ENCODE results near the gene SOBP. TPM values are rescaled to one million over a fixed set of nuclear protein-coding genes. Genes with fewer than 3 reads are reported as not detected.

The SOBP gene
- total RNA-seq, 6 donors from 2014 or later, result 4.4 to 25.1 (median 12.4) TPM

DNA sequence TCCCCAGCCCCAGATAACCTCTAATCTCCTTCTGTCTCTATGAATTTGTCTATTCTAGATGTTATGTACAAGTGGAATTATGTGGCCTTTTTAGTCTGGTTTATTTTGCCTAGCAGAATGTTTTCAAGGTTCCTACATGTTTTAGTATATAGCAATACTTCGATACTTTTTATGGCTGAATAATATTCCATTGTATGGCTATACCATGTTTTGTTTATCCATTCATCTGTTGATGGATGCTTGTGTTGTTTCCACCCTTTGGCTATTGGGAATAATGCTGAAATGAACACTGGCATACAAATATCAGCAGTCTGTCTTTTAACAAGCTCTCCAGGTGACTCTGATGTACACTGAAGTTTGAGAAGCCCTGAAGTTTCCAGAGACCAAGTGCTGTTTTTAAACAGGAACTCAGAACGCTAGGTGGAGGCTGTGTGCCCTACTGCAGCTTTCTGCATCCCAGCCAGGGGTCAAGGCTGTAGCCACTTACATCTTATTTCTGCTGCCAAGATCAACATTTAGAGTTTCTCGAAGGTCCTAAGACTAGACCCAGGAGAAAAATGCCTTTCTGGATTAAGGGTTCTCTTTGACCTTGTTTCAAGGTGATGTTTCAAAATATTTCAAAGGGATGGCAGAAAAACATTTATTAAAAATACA lies 123.0 kb downstream of the SOBP start:
- Histone ChIP-seq H3K4me3 (no peak overlapping the region), H3K9me3 (no peaks in the 10 kb centered on the region), H3K36me3 (no peaks in the 10 kb centered on the region), H3K27me3 (no peaks in the 10 kb centered on the region), H3K4me1 (peaks cover 0 to 3% (median 0%) of the 10 kb centered on the region in 4 donors), H3K27ac (no peak overlapping the region)
- TF ChIP-seq, protein P1, sequence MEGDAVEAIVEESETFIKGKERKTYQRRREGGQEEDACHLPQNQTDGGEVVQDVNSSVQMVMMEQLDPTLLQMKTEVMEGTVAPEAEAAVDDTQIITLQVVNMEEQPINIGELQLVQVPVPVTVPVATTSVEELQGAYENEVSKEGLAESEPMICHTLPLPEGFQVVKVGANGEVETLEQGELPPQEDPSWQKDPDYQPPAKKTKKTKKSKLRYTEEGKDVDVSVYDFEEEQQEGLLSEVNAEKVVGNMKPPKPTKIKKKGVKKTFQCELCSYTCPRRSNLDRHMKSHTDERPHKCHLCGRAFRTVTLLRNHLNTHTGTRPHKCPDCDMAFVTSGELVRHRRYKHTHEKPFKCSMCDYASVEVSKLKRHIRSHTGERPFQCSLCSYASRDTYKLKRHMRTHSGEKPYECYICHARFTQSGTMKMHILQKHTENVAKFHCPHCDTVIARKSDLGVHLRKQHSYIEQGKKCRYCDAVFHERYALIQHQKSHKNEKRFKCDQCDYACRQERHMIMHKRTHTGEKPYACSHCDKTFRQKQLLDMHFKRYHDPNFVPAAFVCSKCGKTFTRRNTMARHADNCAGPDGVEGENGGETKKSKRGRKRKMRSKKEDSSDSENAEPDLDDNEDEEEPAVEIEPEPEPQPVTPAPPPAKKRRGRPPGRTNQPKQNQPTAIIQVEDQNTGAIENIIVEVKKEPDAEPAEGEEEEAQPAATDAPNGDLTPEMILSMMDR (IDR thresholded peaks at IDR 0.05), result no peak
- no peak for TF ChIP-seq POLR2AphosphoS5 (IDR thresholded peaks at IDR 0.05)
- TF ChIP-seq POLR2A (IDR thresholded peaks at IDR 0.05), result no peak
- no peak for TF ChIP-seq EP300 (IDR thresholded peaks at IDR 0.05)
- 59 to 67% methylated on average over 3 of the region's 3 CpGs for WGBS, 2 donors
- ATAC-seq (ENCODE audit: low FRiP score in 2 of 2) (no peak), DNase-seq (no peak)

DNA sequence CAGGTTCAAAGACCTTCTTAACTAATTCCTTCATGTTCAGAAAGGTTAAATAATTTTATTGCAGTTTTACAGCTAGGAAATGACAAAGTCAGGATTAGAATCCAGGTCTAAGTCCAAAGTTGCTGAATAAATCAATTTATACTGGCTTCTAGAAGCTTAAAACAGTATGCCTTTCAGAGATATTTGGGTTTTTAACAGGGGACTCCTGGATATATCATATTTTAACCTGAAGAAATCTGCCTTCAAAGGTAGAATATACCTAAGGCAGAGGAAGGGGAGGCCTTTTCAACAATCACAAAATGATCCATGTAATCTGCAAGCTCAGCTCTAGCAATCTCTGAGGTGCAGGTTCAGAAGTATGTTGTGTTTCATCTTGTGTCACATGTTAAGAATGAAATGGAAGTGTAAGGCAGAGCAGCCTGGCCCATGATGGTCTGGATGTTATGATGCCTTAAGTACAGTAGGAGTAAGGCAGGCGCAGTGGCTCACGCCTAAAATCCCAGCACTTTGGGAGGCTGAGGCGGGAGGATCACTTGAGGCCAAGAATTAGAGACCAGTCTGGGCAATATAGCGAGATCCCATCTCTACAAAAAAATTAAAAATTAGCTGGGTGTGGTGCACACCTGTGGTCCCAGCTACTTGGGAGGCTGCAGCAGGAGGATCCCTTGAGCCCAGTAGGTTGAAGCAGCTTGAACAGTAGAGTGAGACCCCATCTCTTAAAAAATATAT lies 123.9 kb downstream of the SOBP start:
- H3K27me3 ChIP-seq, result no peaks in the 10 kb centered on the region
- DNase-seq, result no peak
- H3K9me3 ChIP-seq, result no peaks in the 10 kb centered on the region
- H3K36me3 ChIP-seq, result no peaks in the 10 kb centered on the region
- no peak for TF ChIP-seq EP300 (IDR thresholded peaks at IDR 0.05)
- TF ChIP-seq POLR2A (IDR thresholded peaks at IDR 0.05), result no peak
- TF ChIP-seq, protein P1 (IDR thresholded peaks at IDR 0.05), result no peak
- TF ChIP-seq POLR2AphosphoS5 (IDR thresholded peaks at IDR 0.05), result no peak
- no peak overlapping the region for H3K4me3 ChIP-seq
- ATAC-seq (ENCODE audit: low FRiP score in 2 of 2), result no peak
- H3K4me1 ChIP-seq, result peaks cover 0 to 3% (median 0%) of the 10 kb centered on the region in 4 donors
- H3K27ac ChIP-seq, result no peak overlapping the region
- WGBS, 2 donors, result 95 to 97% methylated on average over 4 of the region's 4 CpGs

DNA sequence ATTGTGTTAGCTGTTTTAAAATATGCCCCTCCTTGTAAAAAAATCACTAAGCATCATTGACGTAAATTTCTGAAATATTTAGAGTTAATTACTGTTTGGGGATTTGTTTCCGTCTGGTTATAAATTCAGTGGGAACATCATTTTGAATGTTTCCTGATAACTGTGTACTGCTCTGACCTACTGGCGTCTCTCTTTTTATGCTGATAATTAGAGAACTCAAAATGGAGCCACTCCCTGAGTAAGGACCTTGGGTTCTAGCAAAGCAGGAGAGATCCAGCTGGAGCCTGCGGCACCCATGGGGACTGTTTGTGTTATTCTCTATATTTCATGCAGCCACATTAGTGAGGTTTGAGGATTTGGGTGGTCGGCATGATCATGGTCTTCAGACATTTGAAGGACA lies 124.9 kb downstream of the SOBP start:
- WGBS, 2 donors, result 90 to 94% methylated on average over 5 of the region's 5 CpGs
- Histone ChIP-seq H3K27ac (no peak overlapping the region), H3K4me1 (peaks cover 0 to 3% (median 0%) of the 10 kb centered on the region in 4 donors), H3K36me3 (no peaks in the 10 kb centered on the region), H3K27me3 (no peaks in the 10 kb centered on the region), H3K4me3 (no peak overlapping the region), H3K9me3 (no peaks in the 10 kb centered on the region)
- no peak for TF ChIP-seq POLR2AphosphoS5 (IDR thresholded peaks at IDR 0.05)
- TF ChIP-seq EP300 (IDR thresholded peaks at IDR 0.05), result no peak
- TF ChIP-seq POLR2A (IDR thresholded peaks at IDR 0.05), result no peak
- TF ChIP-seq, protein P1 (IDR thresholded peaks at IDR 0.05), result no peak
- DNase-seq (no peak), ATAC-seq (ENCODE audit: low FRiP score in 2 of 2) (no peak)

DNA sequence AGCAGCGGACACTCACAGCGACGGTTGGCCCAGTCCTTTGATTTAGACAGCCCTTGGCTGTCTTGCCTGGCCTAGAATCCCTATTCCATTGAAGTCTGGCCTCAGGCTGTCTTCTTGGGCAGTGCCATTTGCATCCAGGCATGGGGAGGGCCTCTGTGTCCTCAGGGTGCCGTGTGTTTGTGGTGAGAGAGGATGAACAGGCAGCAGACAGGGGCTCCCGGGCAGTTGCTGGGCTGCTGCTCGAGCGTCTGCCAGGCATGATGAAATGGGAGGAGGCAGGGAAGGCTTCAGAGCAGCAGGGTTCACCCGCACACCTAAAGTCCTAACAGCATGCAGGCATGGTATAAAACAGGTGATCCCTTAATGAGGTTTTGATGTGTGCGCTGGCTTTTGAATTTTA lies 126.9 kb downstream of the SOBP start:
- Histone ChIP-seq H3K9me3 (no peaks in the 10 kb centered on the region), H3K36me3 (no peaks in the 10 kb centered on the region), H3K27ac (no peak overlapping the region), H3K4me3 (no peak overlapping the region), H3K27me3 (no peaks in the 10 kb centered on the region), H3K4me1 (peaks cover 0 to 8% (median 3%) of the 10 kb centered on the region in 4 donors)
- no peak for TF ChIP-seq POLR2A (IDR thresholded peaks at IDR 0.05)
- no peak for TF ChIP-seq POLR2AphosphoS5 (IDR thresholded peaks at IDR 0.05)
- TF ChIP-seq EP300 (IDR thresholded peaks at IDR 0.05), result no peak
- TF ChIP-seq, protein P1 (IDR thresholded peaks at IDR 0.05), result no peak
- ATAC-seq (ENCODE audit: low FRiP score in 2 of 2) (no peak), DNase-seq (peak in 1 of 2 donors; percentile 20)
- 92 to 94% methylated on average over 7 to 9 of the region's 9 CpGs for WGBS, 2 donors

Measured in upper lobe of left lung (tissue), 6 donors.